RWPE1 (cell line): Measurements from ENCODE around the gene MNT.

Source experiments
- CTCF ChIA-PET: fragments of 350-600 bp; sonication (Branson Sonifier 250); formaldehyde crosslinking; extraction: SDS; loops from one replicate; lab custom pipeline; 2021; lab: Yijun Ruan, JAX
- POLR2A ChIA-PET: fragments of 400-600 bp; formaldehyde crosslinking; extraction: SDS; loops from one replicate; lab custom pipeline; 2020; ENCODE audit warnings: antibody characterized with exemption; ENCODE audit not compliant: low non-redundant PET; lab: Yijun Ruan, JAX
- DNase-seq: peaks from one replicate; pipeline ENCODE4 v3.0.0; 2012; ENCODE audit warnings: low spot score
- H3K27ac ChIP-seq: fragments of 450-650 bp; 2 replicates; pipeline ENCODE4 v1.5.1; 2017
- TF ChIP-seq, protein P1 (sequence below): fragments of 450-650 bp; conservative IDR thresholded peaks from 2 replicates; pipeline ENCODE4 v1.5.1; 2017; ENCODE audit warnings: low read depth, mild to moderate bottlenecking

Gene MNT

DNA sequence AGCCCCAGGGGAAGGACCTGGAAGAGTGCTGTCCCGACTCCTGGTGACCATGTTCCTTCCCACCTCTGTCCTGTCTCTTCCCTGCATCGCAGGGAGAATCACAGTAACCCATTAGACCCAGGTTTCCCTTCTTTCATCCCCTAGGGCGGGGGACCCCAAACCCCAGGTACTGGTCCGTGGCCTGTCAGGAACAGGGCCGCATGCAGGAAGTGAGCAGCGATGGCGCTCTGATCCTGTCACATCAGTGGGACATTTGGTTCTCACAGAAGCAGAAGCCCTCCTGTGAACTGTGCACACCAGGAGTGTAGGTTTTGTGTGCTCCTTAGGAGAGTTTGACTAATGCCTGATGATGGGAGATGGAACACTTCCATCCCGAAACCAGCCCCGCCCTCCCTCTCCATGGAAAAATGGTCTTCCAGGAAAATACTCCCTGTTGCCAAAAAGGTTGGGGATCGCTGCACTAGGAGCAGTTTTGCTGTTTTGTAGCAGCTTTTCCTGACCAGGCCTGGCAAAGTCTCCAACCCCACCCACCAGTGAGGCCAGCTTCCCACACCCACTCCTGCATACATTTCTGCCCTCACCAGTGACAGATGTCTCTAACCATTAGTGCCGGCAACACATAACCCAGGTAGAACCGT lies 10.5 kb downstream of the MNT start:
- DNase-seq, result no peak
- TF ChIP-seq, protein P1, sequence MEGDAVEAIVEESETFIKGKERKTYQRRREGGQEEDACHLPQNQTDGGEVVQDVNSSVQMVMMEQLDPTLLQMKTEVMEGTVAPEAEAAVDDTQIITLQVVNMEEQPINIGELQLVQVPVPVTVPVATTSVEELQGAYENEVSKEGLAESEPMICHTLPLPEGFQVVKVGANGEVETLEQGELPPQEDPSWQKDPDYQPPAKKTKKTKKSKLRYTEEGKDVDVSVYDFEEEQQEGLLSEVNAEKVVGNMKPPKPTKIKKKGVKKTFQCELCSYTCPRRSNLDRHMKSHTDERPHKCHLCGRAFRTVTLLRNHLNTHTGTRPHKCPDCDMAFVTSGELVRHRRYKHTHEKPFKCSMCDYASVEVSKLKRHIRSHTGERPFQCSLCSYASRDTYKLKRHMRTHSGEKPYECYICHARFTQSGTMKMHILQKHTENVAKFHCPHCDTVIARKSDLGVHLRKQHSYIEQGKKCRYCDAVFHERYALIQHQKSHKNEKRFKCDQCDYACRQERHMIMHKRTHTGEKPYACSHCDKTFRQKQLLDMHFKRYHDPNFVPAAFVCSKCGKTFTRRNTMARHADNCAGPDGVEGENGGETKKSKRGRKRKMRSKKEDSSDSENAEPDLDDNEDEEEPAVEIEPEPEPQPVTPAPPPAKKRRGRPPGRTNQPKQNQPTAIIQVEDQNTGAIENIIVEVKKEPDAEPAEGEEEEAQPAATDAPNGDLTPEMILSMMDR, result no peak
- peak overlapping the region; percentile 99 for H3K27ac ChIP-seq
- ChIA-PET CTCF (interaction anchor here (0.6 kb wide), 1 partner anchor 9 kb away, joined by 6 read pairs; no protein-coding TSS in a partner anchor), POLR2A (no interaction called here)

GRCh38 chr17:2388683-2389055 lies 12.2 kb downstream of the MNT start:
- DNase-seq, result no peak
- ChIA-PET POLR2A (no interaction called here), CTCF (interaction anchor here (1.8 kb wide), 1 partner anchor 27 kb away, joined by 5 read pairs; no protein-coding TSS in a partner anchor)
- TF ChIP-seq, protein P1, result no peak
- peak overlapping the region; percentile 99 for H3K27ac ChIP-seq

- CTCF ChIA-PET, result interaction anchor here (1.8 kb wide), 1 partner anchor 28 kb away, joined by 5 read pairs; no protein-coding TSS in a partner anchor
- TF ChIP-seq, protein P1, result no peak
- H3K27ac ChIP-seq, result peak overlapping the region; percentile 99
- POLR2A ChIA-PET, result no interaction called here
- no peak for DNase-seq
Measured at GRCh38 chr17:2388020-2388682, 12.7 kb downstream of the MNT start.

- TF ChIP-seq, protein P1, result no peak
- ChIA-PET POLR2A (no interaction called here), CTCF (interaction anchor here (0.7 to 1.8 kb wide), 2 partner anchors 29 to 186 kb away, joined by 3 to 5 read pairs; no protein-coding TSS in a partner anchor)
- peak overlapping the region; percentile 99 for H3K27ac ChIP-seq
- DNase-seq, result no peak
Measured at GRCh38 chr17:2387086-2388019, 13.5 kb downstream of the MNT start.

DNA sequence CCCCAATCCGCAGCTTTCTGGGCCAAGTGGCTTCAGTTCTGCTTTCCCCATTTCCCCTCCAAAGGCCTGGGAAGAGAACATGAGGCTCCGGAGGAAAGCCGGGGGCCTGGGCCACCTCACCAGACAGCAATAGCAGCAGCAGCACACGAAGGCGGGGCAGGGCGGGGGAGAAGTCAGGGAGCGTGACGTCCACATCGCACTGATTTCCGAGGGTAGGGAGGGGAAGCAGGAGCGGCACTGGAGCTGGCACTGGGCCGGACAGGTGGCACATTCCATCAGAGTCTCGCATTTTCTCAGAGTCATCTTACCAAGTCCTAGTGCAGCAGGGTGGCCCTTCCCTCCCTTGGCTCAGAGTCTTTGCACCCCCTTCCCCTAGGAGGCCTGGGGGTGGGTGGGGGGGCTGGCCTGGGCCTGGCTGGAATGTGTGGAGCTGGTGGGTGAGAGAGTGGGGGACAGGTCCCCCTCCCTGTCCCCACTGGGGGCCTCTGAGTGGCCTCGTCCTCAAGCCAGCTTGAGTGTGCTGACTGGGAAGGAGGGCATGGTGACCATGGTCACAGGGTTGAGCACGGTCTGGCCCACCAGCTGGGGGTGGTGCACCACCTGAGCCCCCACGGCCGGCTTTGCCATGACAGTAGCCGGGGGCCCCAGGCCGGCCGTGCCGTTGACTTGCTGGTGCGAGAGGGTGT lies 14.3 kb downstream of the MNT start:
- DNase-seq, result no peak
- TF ChIP-seq, protein P1, result no peak
- H3K27ac ChIP-seq, result peak overlapping the region; percentile 99
- ChIA-PET POLR2A (no interaction called here), CTCF (no interaction called here)
